GM18873 (cell line): ENCODE results near the gene MYO1E.
"Not testable (repeated sequence)": the region's sequence is repeated elsewhere in the genome, so short reads cannot be mapped to it uniquely, and the experiment has no call there.

Source experiments
- ATAC-seq: cut with Tn5 transposase; IDR thresholded peaks from one replicate; pipeline ENCODE4 v1.9.1; 2021; ENCODE audit warnings: mild to moderate bottlenecking, moderate library complexity, moderate number of reproducible peaks; ENCODE audit not compliant: unreplicated experiment, low FRiP score

Gene MYO1E

GRCh38 chr15:59176653-59177316 is 195.9 kb downstream of the MYO1E start:
- no peak for ATAC-seq

- no peak for ATAC-seq
Measured at GRCh38 chr15:59174835-59175831, 197.5 kb downstream of the MYO1E start.

GRCh38 chr15:59174151-59174834 is 198.4 kb downstream of the MYO1E start:
- ATAC-seq: no peak

GRCh38 chr15:59173194-59173593 is 199.5 kb downstream of the MYO1E start:
- ATAC-seq: no peak

- ATAC-seq: no peak
Measured at GRCh38 chr15:59172289-59172901, 200.3 kb downstream of the MYO1E start.

GRCh38 chr15:59171067-59171397 is 201.6 kb downstream of the MYO1E start:
- no peak for ATAC-seq

GRCh38 chr15:59170295-59171066 is 202.2 kb downstream of the MYO1E start:
- ATAC-seq: no peak

- ATAC-seq: no peak
Measured at GRCh38 chr15:59169251-59169708, 203.4 kb downstream of the MYO1E start.

GRCh38 chr15:59168536-59168935 is 204.1 kb downstream of the MYO1E start:
- no peak for ATAC-seq

GRCh38 chr15:59166601-59167265 is 205.9 kb downstream of the MYO1E start:
- ATAC-seq: no peak

- no peak for ATAC-seq
Measured at GRCh38 chr15:59166166-59166565, 206.5 kb downstream of the MYO1E start.

GRCh38 chr15:59165726-59166125 is 206.9 kb downstream of the MYO1E start:
- no peak for ATAC-seq

GRCh38 chr15:59162080-59162479 is 210.6 kb downstream of the MYO1E start:
- not testable (repeated sequence) for ATAC-seq

GRCh38 chr15:59160880-59161593 is 211.6 kb downstream of the MYO1E start:
- ATAC-seq: no peak

- ATAC-seq: no peak
Measured at GRCh38 chr15:59159210-59159609, 213.5 kb downstream of the MYO1E start.

- no peak for ATAC-seq
Measured at GRCh38 chr15:59158701-59159034, 214.0 kb downstream of the MYO1E start.

GRCh38 chr15:59157840-59158700 is 214.6 kb downstream of the MYO1E start:
- ATAC-seq: no peak

GRCh38 chr15:59157396-59157795 is 215.3 kb downstream of the MYO1E start:
- ATAC-seq: no peak
